SK-N-SH (cell line): ENCODE measurements around the gene YEATS4. TPM values are rescaled to one million over a fixed set of nuclear protein-coding genes. Genes with fewer than 3 reads are reported as not detected.

Source experiments
- CTCF ChIA-PET: fragments of 300-600, 350-600 bp; formaldehyde crosslinking; extraction: SDS; loops from one replicate; lab custom pipeline; 2021; lab: Yijun Ruan, JAX
- POLR2A ChIA-PET: fragments of 350-600 bp; sonication (Branson Sonifier 250); formaldehyde crosslinking; extraction: SDS; loops from one replicate; lab custom pipeline; 2020; ENCODE audit warnings: antibody characterized with exemption, inconsistent platforms; lab: Yijun Ruan, JAX
- DNase-seq: peaks from one replicate; pipeline ENCODE4 v3.0.0; 2012
- H2AFZ ChIP-seq: fragments of 200-600 bp; sonication (generic); 2 replicates; pipeline ENCODE4 v1.8.1; 2016; ENCODE audit warnings: antibody characterized with exemption, mild to moderate bottlenecking, low read depth
- H3F3A ChIP-seq: fragments of 200-600 bp; sonication (generic); replicated peaks from 2 replicates; pipeline ENCODE3; 2016; ENCODE audit warnings: antibody characterized with exemption, mild to moderate bottlenecking; ENCODE audit not compliant: insufficient read depth
- H3K27ac ChIP-seq, 2 experiments: fragments of 200-500 bp in 1 of 2; fragments of 200-600 bp in 1 of 2; sonication (Bioruptor generic) in 1 of 2; sonication (generic), shearing (Covaris generic) in 1 of 2; 2 replicates each; pipeline versions ENCODE4 v1.5.1 to v1.6.1; 2014 to 2016; ENCODE audit warnings: low read depth in 2 of 2, inconsistent platforms in 1 of 2, low read length in 1 of 2, mild to moderate bottlenecking in 1 of 2, mixed read lengths in 1 of 2
- H3K27me3 ChIP-seq: fragments of 200-600 bp; sonication (generic), shearing (Covaris generic); 2 replicates; pipeline ENCODE4 v1.6.1; 2016; ENCODE audit warnings: mixed run types; ENCODE audit not compliant: insufficient read depth
- H3K36me3 ChIP-seq, 2 experiments: fragments of 200-500 bp in 1 of 2; fragments of 200-600 bp in 1 of 2; sonication (Bioruptor generic) in 1 of 2; sonication (generic) in 1 of 2; replicated peaks in 1 of 2; 2 replicates each; pipeline versions ENCODE3 to v1.5.1; 2014 to 2016; ENCODE audit warnings: low read length in 1 of 2, mild to moderate bottlenecking in 1 of 2; ENCODE audit not compliant: insufficient read depth in 2 of 2, control insufficient read depth in 1 of 2
- H3K4me1 ChIP-seq, 2 experiments: fragments of 200-500 bp in 1 of 2; fragments of 200-600 bp in 1 of 2; sonication (Bioruptor generic) in 1 of 2; sonication (generic), shearing (Covaris generic) in 1 of 2; 2 replicates each; pipeline versions ENCODE4 v1.5.1 to v1.6.1; 2014 to 2016; ENCODE audit warnings: low read depth in 1 of 2, low read length in 1 of 2, mixed run types in 1 of 2; ENCODE audit not compliant: insufficient read depth in 2 of 2, control insufficient read depth in 1 of 2
- H3K4me2 ChIP-seq: fragments of 200-600 bp; sonication (generic), shearing (Covaris generic); 2 replicates; pipeline ENCODE4 v1.6.1; 2017; ENCODE audit warnings: mixed run types
- H3K4me3 ChIP-seq, 2 experiments: fragments of 200-500 bp in 1 of 2; fragments of 200-600 bp in 1 of 2; sonication (Bioruptor generic) in 1 of 2; sonication (generic), shearing (Covaris generic) in 1 of 2; 2 replicates each; pipeline versions ENCODE4 v1.5.1 to v1.8.1; 2014 to 2016; ENCODE audit warnings: low read depth in 2 of 2, inconsistent platforms in 1 of 2, low read length in 1 of 2, mild to moderate bottlenecking in 1 of 2, mixed read lengths in 1 of 2, moderate library complexity in 1 of 2
- H3K79me2 ChIP-seq: fragments of 200-600 bp; sonication (generic); 2 replicates; pipeline ENCODE4 v1.8.1; 2017; ENCODE audit warnings: mild to moderate bottlenecking; ENCODE audit not compliant: insufficient read depth
- H3K9ac ChIP-seq: fragments of 200-600 bp; sonication (generic); 2 replicates; pipeline ENCODE4 v1.6.1; 2017; ENCODE audit warnings: mixed run types
- H3K9me2 ChIP-seq: fragments of 200-600 bp; sonication (generic); 2 replicates; pipeline ENCODE4 v1.6.1; 2017; ENCODE audit warnings: mixed run types
- H3K9me3 ChIP-seq: fragments of 200-600 bp; sonication (generic); 2 replicates; pipeline ENCODE4 v1.6.1; 2017; ENCODE audit warnings: mixed run types, mild to moderate bottlenecking, moderate library complexity
- H4K20me1 ChIP-seq: fragments of 200-600 bp; sonication (generic); 2 replicates; pipeline ENCODE4 v1.6.1; 2017; ENCODE audit warnings: mild to moderate bottlenecking, mixed run types; ENCODE audit not compliant: insufficient read depth
- ELF1 ChIP-seq: IDR thresholded peaks from 2 replicates; pipeline ENCODE4 v1.4.0; 2012
- EP300 ChIP-seq, 2 experiments: IDR thresholded peaks; 2 replicates each; pipeline versions ENCODE4 v1.4.0 to v1.6.1; 2012; ENCODE audit warnings: borderline replicate concordance in 1 of 2, low read depth in 1 of 2, low read length in 1 of 2
- EZH2phosphoT487 ChIP-seq: fragments of 200-600 bp; sonication (generic); IDR thresholded peaks from 2 replicates; pipeline ENCODE4 v1.6.1; 2017; ENCODE audit warnings: low read depth, mixed run types, mild to moderate bottlenecking, antibody characterized with exemption, moderate library complexity, borderline replicate concordance
- FOXJ3 ChIP-seq: sonication (generic); formaldehyde crosslinking; IDR thresholded peaks from 2 replicates; pipeline ENCODE4 v1.5.1; 2020; ENCODE audit warnings: mild to moderate bottlenecking, missing genetic modification reagents
- GABPA ChIP-seq: IDR thresholded peaks from 2 replicates; pipeline ENCODE4 v1.4.0; 2012; ENCODE audit warnings: low read depth, mild to moderate bottlenecking
- GATA2 ChIP-seq: sonication (generic); formaldehyde crosslinking; IDR thresholded peaks from 2 replicates; pipeline ENCODE4 v1.5.0; 2020; ENCODE audit warnings: mild to moderate bottlenecking, missing genetic modification reagents
- JUND ChIP-seq: IDR thresholded peaks from 2 replicates; pipeline ENCODE4 v1.4.0; 2012
- MEF2A ChIP-seq: IDR thresholded peaks from 2 replicates; pipeline ENCODE4 v1.4.0; 2012; ENCODE audit warnings: low read depth, borderline replicate concordance
- MXI1 ChIP-seq: IDR thresholded peaks from 2 replicates; pipeline ENCODE4 v1.6.1; 2012; ENCODE audit warnings: mild to moderate bottlenecking, low read depth, low read length, improper control_type of control experiment
- NFIC ChIP-seq: IDR thresholded peaks from 2 replicates; pipeline ENCODE4 v1.4.0; 2012; ENCODE audit warnings: borderline replicate concordance
- TCF12 ChIP-seq: IDR thresholded peaks from 2 replicates; pipeline ENCODE4 v1.4.0; 2012
- TEAD4 ChIP-seq: IDR thresholded peaks from 2 replicates; pipeline ENCODE4 v1.4.0; 2012; ENCODE audit warnings: mild to moderate bottlenecking, borderline replicate concordance; ENCODE audit not compliant: insufficient read depth
- WGBS: methylation state at CpG from one replicate; pipeline ENCODE4 v1.1.6; 2017; ENCODE audit warnings: low lambda C conversion rate; 5-methylcytosine and 5-hydroxymethylcytosine counted together
- polyA plus RNA-seq, 3 experiments: library from polyadenylated mRNA; depleted of rRNA; stranded (reverse); fragments of >200 nt; gene quantifications; 2 replicates each; pipeline ENCODE4 v1.2.3, GENCODE V29; 2012
- TF ChIP-seq, protein P1 (sequence below): IDR thresholded peaks from 2 replicates; pipeline ENCODE4 v1.6.1; 2012; ENCODE audit warnings: mild to moderate bottlenecking, low read depth, low read length, moderate library complexity
- TF ChIP-seq, protein P2 (sequence below): IDR thresholded peaks from 2 replicates; pipeline ENCODE4; 2012
- TF ChIP-seq, protein P3 (sequence below): IDR thresholded peaks from 2 replicates; pipeline ENCODE4 v1.4.0; 2012; ENCODE audit warnings: low read depth
- TF ChIP-seq, protein P4 (sequence below): IDR thresholded peaks from 2 replicates; pipeline ENCODE4 v1.4.0; 2012; ENCODE audit warnings: low read depth, borderline replicate concordance

YEATS4 gene
- polyA plus RNA-seq, 1 of the 3 experiments (the other 2 are of a cell fraction), result 11.4 TPM

DNA sequence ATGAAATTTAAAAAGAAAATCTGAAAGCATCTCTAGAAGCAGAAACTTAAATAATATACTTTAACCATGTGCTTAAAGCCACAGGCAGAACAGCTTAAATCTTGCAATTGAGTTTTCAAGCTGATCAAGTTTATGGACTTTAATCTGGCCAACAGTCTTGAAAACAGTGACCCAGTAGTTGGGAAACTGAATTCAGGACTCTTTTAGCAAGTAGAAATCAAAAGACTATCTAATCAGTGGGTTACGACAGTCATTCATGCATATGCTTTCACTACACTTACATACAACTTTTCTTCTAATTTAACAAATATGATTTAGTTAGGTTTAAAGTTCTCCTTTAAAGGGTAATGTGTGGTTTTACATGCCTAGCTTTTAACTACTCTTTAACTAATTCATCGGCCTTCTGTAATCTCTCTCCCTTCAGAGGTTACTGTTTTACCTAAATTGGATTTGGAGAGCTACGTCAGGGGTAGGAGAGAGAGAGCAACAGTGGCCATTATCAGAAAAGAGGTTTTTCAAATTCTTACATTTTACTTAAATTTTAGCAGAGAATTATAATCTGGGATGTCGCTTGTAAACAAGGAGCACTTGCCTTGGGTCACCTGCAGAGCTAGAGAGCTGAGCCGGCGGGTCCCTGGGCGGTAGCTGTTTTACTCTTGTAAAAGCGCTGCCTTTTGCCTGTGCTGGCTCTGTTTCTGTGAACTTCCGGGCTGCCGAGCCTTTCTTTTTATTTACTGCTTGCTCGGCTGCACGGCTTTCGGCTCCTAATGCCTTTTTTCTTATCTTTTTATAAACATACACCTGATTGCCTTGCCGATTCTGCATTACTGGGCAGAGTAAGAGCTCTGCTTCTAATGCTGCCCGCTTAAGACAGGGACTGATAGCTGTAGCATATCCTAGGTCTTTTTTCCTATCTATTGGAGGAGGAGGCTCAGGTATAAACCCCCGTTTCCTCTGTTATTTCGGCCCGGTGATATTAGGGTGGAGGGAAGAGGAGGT lies 28.8 kb upstream of the YEATS4 start:
- H3K9me2 ChIP-seq, result no peaks in the 10 kb centered on the region

More for the DNA sequence above, 28.8 kb upstream of the YEATS4 start:
- H3F3A ChIP-seq, result no peaks in the 10 kb centered on the region
- H3K9ac ChIP-seq, result no peak overlapping the region
- no peak overlapping the region for H3K27ac ChIP-seq
- H3K9me3 ChIP-seq, result no peaks in the 10 kb centered on the region
- no peaks in the 10 kb centered on the region; a peak in 1 of 4 replicates for H3K4me1 ChIP-seq
- 38% methylated on average over 18 of the region's 18 CpGs for WGBS
- TF ChIP-seq ELF1 (no peak), TCF12 (no peak), TEAD4 (no peak), EZH2phosphoT487 (no peak), EP300 (IDR thresholded peaks at IDR 0.05; ENCODE audit: borderline replicate concordance in 1 of 2, low read depth in 1 of 2, low read length in 1 of 2) (no peak), GABPA (no peak), FOXJ3 (CRISPR knock-in tag) (no peak), NFIC (no peak), MXI1 (no peak), JUND (no peak), MEF2A (no peak), GATA2 (CRISPR knock-in tag) (no peak)
- TF ChIP-seq, protein P1, sequence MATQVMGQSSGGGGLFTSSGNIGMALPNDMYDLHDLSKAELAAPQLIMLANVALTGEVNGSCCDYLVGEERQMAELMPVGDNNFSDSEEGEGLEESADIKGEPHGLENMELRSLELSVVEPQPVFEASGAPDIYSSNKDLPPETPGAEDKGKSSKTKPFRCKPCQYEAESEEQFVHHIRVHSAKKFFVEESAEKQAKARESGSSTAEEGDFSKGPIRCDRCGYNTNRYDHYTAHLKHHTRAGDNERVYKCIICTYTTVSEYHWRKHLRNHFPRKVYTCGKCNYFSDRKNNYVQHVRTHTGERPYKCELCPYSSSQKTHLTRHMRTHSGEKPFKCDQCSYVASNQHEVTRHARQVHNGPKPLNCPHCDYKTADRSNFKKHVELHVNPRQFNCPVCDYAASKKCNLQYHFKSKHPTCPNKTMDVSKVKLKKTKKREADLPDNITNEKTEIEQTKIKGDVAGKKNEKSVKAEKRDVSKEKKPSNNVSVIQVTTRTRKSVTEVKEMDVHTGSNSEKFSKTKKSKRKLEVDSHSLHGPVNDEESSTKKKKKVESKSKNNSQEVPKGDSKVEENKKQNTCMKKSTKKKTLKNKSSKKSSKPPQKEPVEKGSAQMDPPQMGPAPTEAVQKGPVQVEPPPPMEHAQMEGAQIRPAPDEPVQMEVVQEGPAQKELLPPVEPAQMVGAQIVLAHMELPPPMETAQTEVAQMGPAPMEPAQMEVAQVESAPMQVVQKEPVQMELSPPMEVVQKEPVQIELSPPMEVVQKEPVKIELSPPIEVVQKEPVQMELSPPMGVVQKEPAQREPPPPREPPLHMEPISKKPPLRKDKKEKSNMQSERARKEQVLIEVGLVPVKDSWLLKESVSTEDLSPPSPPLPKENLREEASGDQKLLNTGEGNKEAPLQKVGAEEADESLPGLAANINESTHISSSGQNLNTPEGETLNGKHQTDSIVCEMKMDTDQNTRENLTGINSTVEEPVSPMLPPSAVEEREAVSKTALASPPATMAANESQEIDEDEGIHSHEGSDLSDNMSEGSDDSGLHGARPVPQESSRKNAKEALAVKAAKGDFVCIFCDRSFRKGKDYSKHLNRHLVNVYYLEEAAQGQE, result no peak
- TF ChIP-seq, protein P2, sequence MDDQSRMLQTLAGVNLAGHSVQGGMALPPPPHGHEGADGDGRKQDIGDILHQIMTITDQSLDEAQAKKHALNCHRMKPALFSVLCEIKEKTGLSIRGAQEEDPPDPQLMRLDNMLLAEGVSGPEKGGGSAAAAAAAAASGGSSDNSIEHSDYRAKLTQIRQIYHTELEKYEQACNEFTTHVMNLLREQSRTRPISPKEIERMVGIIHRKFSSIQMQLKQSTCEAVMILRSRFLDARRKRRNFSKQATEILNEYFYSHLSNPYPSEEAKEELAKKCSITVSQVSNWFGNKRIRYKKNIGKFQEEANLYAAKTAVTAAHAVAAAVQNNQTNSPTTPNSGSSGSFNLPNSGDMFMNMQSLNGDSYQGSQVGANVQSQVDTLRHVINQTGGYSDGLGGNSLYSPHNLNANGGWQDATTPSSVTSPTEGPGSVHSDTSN, result no peak
- TF ChIP-seq, protein P3, sequence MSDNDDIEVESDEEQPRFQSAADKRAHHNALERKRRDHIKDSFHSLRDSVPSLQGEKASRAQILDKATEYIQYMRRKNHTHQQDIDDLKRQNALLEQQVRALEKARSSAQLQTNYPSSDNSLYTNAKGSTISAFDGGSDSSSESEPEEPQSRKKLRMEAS, result no peak
- TF ChIP-seq, protein P4, sequence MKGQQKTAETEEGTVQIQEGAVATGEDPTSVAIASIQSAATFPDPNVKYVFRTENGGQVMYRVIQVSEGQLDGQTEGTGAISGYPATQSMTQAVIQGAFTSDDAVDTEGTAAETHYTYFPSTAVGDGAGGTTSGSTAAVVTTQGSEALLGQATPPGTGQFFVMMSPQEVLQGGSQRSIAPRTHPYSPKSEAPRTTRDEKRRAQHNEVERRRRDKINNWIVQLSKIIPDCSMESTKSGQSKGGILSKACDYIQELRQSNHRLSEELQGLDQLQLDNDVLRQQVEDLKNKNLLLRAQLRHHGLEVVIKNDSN, result no peak
- peak overlapping the region; percentile 59; the same call in 1 of the 2 replicates for H3K4me2 ChIP-seq
- H2AFZ ChIP-seq, result 0 out of 2 replicates have a peak overlapping the region, but pooled peaks have one; percentile 51
- H3K79me2 ChIP-seq, result no peaks in the 10 kb centered on the region
- no peaks in the 10 kb centered on the region for H3K36me3 ChIP-seq
- ChIA-PET CTCF (interaction anchor here (0.7 to 2.1 kb wide), 6 partner anchors 16 to 308 kb away, joined by 3 to 7 read pairs (median 4); no protein-coding TSS in a partner anchor), POLR2A (interaction anchor here (0.6 kb wide), 1 partner anchor 11 kb away, joined by 3 read pairs; no protein-coding TSS in a partner anchor)
- peak overlapping the region in 1 of 2 experiments; percentile 36; a peak in 3 of 4 replicates for H3K4me3 ChIP-seq
- no peaks in the 10 kb centered on the region for H4K20me1 ChIP-seq
- DNase-seq, result peak; percentile 26
- H3K27me3 ChIP-seq, result peaks cover 9% of the 10 kb centered on the region; the same call in 1 of the 2 replicates
